ENCODE results near the gene IMMP2L.

The IMMP2L gene

DNA sequence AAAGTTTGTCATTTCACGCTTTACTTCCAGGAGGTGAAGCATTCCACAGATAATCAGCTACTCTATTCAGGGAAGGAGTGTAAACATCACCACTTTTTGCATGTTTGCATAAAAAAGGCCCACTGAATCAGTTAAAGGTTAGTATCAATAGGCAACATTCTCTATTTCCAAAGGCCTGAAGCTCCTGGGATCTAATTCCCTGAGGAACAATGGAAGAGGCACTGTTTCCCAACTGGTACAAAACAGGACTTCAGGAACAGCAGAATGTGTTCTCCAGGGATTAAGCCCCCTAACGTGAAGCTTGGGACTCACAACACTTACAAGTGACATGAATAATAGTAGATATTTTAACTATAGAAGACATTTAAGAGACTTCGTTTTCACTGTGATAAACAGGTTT lies 465.3 kb downstream of the IMMP2L start:
- H3K9me3 ChIP-seq (ENCODE audit: control insufficient read depth in 1 of 2, low read length in 2 of 2), result no peaks in the 10 kb centered on the region
- no peak overlapping the region for H3K4me3 ChIP-seq (ENCODE audit: low read depth in 1 of 2, low read length in 2 of 2)
- H3K27me3 ChIP-seq (ENCODE audit: low read depth, low read length), result no peaks in the 10 kb centered on the region
- peaks cover 9 to 10% of the 10 kb centered on the region in 2 donors for H3K4me1 ChIP-seq (ENCODE audit: control insufficient read depth in 1 of 2, insufficient read depth in 2 of 2, low read length in 2 of 2)
- H3K36me3 ChIP-seq (ENCODE audit: control insufficient read depth in 1 of 2, insufficient read depth in 2 of 2, low read length in 2 of 2), result no peaks in the 10 kb centered on the region
- H3K27ac ChIP-seq (ENCODE audit: low read length), result no peak overlapping the region

GRCh38 chr7:111094419-111094818 lies 467.9 kb downstream of the IMMP2L start:
- H3K36me3 ChIP-seq (ENCODE audit: control insufficient read depth in 1 of 2, insufficient read depth in 2 of 2, low read length in 2 of 2), result no peaks in the 10 kb centered on the region
- H3K27me3 ChIP-seq (ENCODE audit: low read depth, low read length), result no peaks in the 10 kb centered on the region
- H3K9me3 ChIP-seq (ENCODE audit: control insufficient read depth in 1 of 2, low read length in 2 of 2), result no peaks in the 10 kb centered on the region
- no peak overlapping the region for H3K4me3 ChIP-seq (ENCODE audit: low read depth in 1 of 2, low read length in 2 of 2)
- peaks cover 9 to 11% of the 10 kb centered on the region in 2 donors for H3K4me1 ChIP-seq (ENCODE audit: control insufficient read depth in 1 of 2, insufficient read depth in 2 of 2, low read length in 2 of 2)
- no peak overlapping the region for H3K27ac ChIP-seq (ENCODE audit: low read length)

- no peak overlapping the region for H3K4me3 ChIP-seq (ENCODE audit: low read depth in 1 of 2, low read length in 2 of 2)
- no peak overlapping the region for H3K27ac ChIP-seq (ENCODE audit: low read length)
These were observed 468.8 kb downstream of the IMMP2L start for GRCh38 chr7:111093496-111093895.

DNA sequence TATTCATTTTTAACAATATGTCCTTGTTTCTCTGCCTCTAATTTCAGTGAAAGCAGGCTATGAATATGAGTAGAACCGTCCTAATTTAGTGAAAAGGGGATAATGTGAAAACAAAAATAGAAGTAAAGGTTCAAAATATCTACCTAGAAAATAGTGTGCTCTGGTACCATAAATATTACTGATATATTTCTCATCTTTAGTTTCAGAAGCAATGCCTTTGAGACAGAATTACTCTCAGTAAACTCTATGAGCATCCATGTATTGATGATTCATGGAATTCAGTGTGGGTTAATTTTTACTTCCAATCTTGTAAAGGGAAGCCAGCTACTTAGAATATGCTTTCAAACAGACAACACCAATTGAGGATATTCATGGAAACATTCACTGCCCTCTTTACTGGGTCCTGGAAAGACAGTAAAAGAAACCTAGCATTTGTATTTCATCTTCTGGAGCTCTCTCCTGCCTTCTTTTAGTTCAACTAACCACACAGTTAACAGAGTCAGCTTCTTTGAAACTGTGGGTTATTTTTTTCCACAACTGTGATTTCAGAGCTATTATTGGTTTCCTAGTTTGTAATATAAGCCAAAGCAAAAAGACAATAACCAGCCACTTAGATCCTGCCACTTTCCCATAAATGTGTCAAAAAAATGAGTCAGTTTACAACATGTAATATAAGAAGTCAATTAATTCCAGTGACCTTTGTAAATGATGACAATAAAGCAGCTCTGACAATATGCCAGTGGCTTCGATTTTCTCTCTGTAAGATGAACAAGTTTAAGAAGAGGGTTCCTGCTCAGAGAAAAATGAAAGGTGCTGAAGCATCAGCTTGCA lies 469.7 kb downstream of the IMMP2L start:
- Histone ChIP-seq H3K4me1 (ENCODE audit: control insufficient read depth in 1 of 2, insufficient read depth in 2 of 2, low read length in 2 of 2) (peaks cover 9 to 11% of the 10 kb centered on the region in 2 donors), H3K27ac (ENCODE audit: low read length) (peak overlapping the region; percentile 26), H3K4me3 (ENCODE audit: low read depth in 1 of 2, low read length in 2 of 2) (peak overlapping the region in 1 of 2 donors; percentile 61)

More at GRCh38 chr7:111093496-111093895, 468.8 kb downstream of the IMMP2L start:
- Histone ChIP-seq H3K27me3 (ENCODE audit: low read depth, low read length) (no peaks in the 10 kb centered on the region), H3K9me3 (ENCODE audit: control insufficient read depth in 1 of 2, low read length in 2 of 2) (no peaks in the 10 kb centered on the region), H3K4me1 (ENCODE audit: control insufficient read depth in 1 of 2, insufficient read depth in 2 of 2, low read length in 2 of 2) (peaks cover 9 to 11% of the 10 kb centered on the region in 2 donors), H3K36me3 (ENCODE audit: control insufficient read depth in 1 of 2, insufficient read depth in 2 of 2, low read length in 2 of 2) (no peaks in the 10 kb centered on the region)

GRCh38 chr7:111091593-111092358 lies 470.5 kb downstream of the IMMP2L start:
- peaks cover 9 to 11% of the 10 kb centered on the region in 2 donors for H3K4me1 ChIP-seq (ENCODE audit: control insufficient read depth in 1 of 2, insufficient read depth in 2 of 2, low read length in 2 of 2)
- no peaks in the 10 kb centered on the region for H3K36me3 ChIP-seq (ENCODE audit: control insufficient read depth in 1 of 2, insufficient read depth in 2 of 2, low read length in 2 of 2)
- no peaks in the 10 kb centered on the region for H3K27me3 ChIP-seq (ENCODE audit: low read depth, low read length)
- H3K9me3 ChIP-seq (ENCODE audit: control insufficient read depth in 1 of 2, low read length in 2 of 2), result no peaks in the 10 kb centered on the region
- H3K4me3 ChIP-seq (ENCODE audit: low read depth in 1 of 2, low read length in 2 of 2), result peak overlapping the region; percentile 61 to 66
- H3K27ac ChIP-seq (ENCODE audit: low read length), result peak overlapping the region; percentile 26

More for the DNA sequence above, 469.7 kb downstream of the IMMP2L start:
- Histone ChIP-seq H3K9me3 (ENCODE audit: control insufficient read depth in 1 of 2, low read length in 2 of 2) (no peaks in the 10 kb centered on the region), H3K27me3 (ENCODE audit: low read depth, low read length) (no peaks in the 10 kb centered on the region), H3K36me3 (ENCODE audit: control insufficient read depth in 1 of 2, insufficient read depth in 2 of 2, low read length in 2 of 2) (no peaks in the 10 kb centered on the region)

GRCh38 chr7:111090846-111091245 lies 471.4 kb downstream of the IMMP2L start, which contains the start of gene LRRN3:
Gene LRRN3, plus strand, starts transcription at chr7:111091127. Its CDS starts 31,646 bp downstream, at chr7:111122773.
- H3K4me3 ChIP-seq (ENCODE audit: low read depth in 1 of 2, low read length in 2 of 2), result peak within 1 kb of the TSS; percentile 61 to 66
- no peaks in the 10 kb centered on the region for H3K27me3 ChIP-seq (ENCODE audit: low read depth, low read length)
- no peaks in the 10 kb centered on the region for H3K9me3 ChIP-seq (ENCODE audit: control insufficient read depth in 1 of 2, low read length in 2 of 2)
- peaks cover 9 to 11% of the 10 kb centered on the region in 2 donors for H3K4me1 ChIP-seq (ENCODE audit: control insufficient read depth in 1 of 2, insufficient read depth in 2 of 2, low read length in 2 of 2)
- H3K27ac ChIP-seq (ENCODE audit: low read length), result no peak within 1 kb of the TSS
- no peaks in the 10 kb centered on the region for H3K36me3 ChIP-seq (ENCODE audit: control insufficient read depth in 1 of 2, insufficient read depth in 2 of 2, low read length in 2 of 2)

DNA sequence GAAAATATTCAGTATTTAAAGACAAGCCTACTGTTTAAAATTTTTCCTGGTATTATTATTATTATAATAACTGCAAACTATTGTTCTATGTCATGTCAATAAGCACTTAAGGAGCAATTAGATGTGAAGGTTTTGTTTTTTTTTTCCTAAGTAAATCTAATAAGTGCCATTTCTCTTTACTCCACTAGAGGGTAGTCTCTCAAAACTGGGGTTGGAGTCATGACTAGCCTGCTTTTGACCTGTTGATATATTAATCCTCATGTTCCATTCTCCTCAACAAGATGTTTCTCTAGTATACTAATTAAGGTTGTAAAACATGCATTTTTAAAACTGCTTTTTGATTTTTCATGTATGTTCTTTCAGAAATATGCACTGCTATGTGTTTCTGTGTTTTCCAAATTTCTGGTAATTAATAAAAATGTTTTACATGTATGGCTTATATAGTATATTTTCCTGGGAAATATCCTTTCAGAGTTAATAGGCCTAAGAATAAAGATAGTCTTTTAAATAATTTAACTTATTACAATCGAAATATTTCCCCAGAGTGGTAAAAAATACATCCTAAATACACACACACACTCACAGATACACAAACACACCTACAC lies 472.4 kb downstream of the IMMP2L start:
- no peaks in the 10 kb centered on the region for H3K27me3 ChIP-seq (ENCODE audit: low read depth, low read length)
- H3K4me3 ChIP-seq (ENCODE audit: low read depth in 1 of 2, low read length in 2 of 2), result no peak overlapping the region

DNA sequence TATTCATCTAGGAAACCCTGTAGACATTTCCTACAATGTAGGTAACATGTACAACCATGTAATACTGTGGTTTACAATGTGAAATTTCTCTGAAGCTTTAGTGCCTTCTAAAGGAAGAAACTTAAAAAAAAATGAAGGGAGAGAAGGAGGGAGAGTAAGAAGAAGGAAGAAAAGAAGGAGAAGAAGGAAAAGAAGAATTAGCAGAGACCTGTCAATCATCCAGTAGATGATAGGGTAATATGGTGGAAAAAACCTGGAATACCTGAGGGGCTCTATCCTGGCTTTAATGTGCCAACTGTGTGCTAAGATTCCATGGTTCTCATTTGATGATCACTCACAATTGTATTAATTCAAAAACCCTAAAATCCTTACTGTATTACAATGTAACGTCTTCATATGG lies 474.0 kb downstream of the IMMP2L start:
- H3K4me1 ChIP-seq (ENCODE audit: control insufficient read depth in 1 of 2, insufficient read depth in 2 of 2, low read length in 2 of 2), result peaks cover 9 to 11% of the 10 kb centered on the region in 2 donors
- no peaks in the 10 kb centered on the region for H3K36me3 ChIP-seq (ENCODE audit: control insufficient read depth in 1 of 2, insufficient read depth in 2 of 2, low read length in 2 of 2)
- H3K27me3 ChIP-seq (ENCODE audit: low read depth, low read length), result no peaks in the 10 kb centered on the region
- no peak overlapping the region for H3K4me3 ChIP-seq (ENCODE audit: low read depth in 1 of 2, low read length in 2 of 2)
- no peaks in the 10 kb centered on the region for H3K9me3 ChIP-seq (ENCODE audit: control insufficient read depth in 1 of 2, low read length in 2 of 2)
- H3K27ac ChIP-seq (ENCODE audit: low read length), result no peak overlapping the region

More for the DNA sequence above, 472.4 kb downstream of the IMMP2L start:
- Histone ChIP-seq H3K27ac (ENCODE audit: low read length) (no peak overlapping the region), H3K36me3 (ENCODE audit: control insufficient read depth in 1 of 2, insufficient read depth in 2 of 2, low read length in 2 of 2) (no peaks in the 10 kb centered on the region), H3K4me1 (ENCODE audit: control insufficient read depth in 1 of 2, insufficient read depth in 2 of 2, low read length in 2 of 2) (peaks cover 9 to 11% of the 10 kb centered on the region in 2 donors), H3K9me3 (ENCODE audit: control insufficient read depth in 1 of 2, low read length in 2 of 2) (no peaks in the 10 kb centered on the region)

- H3K4me3 ChIP-seq (ENCODE audit: low read depth in 1 of 2, low read length in 2 of 2), result no peak overlapping the region
- no peaks in the 10 kb centered on the region for H3K36me3 ChIP-seq (ENCODE audit: control insufficient read depth in 1 of 2, insufficient read depth in 2 of 2, low read length in 2 of 2)
- no peaks in the 10 kb centered on the region for H3K4me1 ChIP-seq (ENCODE audit: control insufficient read depth in 1 of 2, insufficient read depth in 2 of 2, low read length in 2 of 2)
- H3K27ac ChIP-seq (ENCODE audit: low read length), result no peak overlapping the region
- no peaks in the 10 kb centered on the region for H3K27me3 ChIP-seq (ENCODE audit: low read depth, low read length)
- no peaks in the 10 kb centered on the region for H3K9me3 ChIP-seq (ENCODE audit: control insufficient read depth in 1 of 2, low read length in 2 of 2)
These were observed 475.8 kb downstream of the IMMP2L start for GRCh38 chr7:111086532-111086931.

DNA sequence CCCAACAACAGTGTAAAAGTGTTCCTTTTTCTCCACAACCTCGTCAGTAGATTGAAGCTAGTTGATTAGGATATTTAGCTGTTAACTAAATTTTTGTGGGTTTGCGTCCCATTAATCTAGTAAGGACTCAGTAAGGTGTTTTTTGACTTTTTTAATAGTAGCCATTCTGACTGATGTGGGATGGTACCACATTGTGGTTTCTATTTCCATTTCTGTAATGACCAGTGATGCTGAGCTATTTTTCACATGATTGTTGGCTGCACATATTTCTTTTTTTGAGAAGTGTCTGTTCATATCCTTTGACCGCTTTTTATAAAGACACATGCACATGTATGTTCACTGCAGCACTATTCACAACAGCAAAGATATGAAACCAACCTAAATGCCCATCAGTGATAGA lies 476.9 kb downstream of the IMMP2L start:
- H3K27ac ChIP-seq (ENCODE audit: low read length), result no peak overlapping the region
- H3K27me3 ChIP-seq (ENCODE audit: low read depth, low read length), result no peaks in the 10 kb centered on the region
- H3K4me1 ChIP-seq (ENCODE audit: control insufficient read depth in 1 of 2, insufficient read depth in 2 of 2, low read length in 2 of 2), result no peaks in the 10 kb centered on the region
- no peaks in the 10 kb centered on the region for H3K9me3 ChIP-seq (ENCODE audit: control insufficient read depth in 1 of 2, low read length in 2 of 2)
- no peak overlapping the region for H3K4me3 ChIP-seq (ENCODE audit: low read depth in 1 of 2, low read length in 2 of 2)
- no peaks in the 10 kb centered on the region for H3K36me3 ChIP-seq (ENCODE audit: control insufficient read depth in 1 of 2, insufficient read depth in 2 of 2, low read length in 2 of 2)

DNA sequence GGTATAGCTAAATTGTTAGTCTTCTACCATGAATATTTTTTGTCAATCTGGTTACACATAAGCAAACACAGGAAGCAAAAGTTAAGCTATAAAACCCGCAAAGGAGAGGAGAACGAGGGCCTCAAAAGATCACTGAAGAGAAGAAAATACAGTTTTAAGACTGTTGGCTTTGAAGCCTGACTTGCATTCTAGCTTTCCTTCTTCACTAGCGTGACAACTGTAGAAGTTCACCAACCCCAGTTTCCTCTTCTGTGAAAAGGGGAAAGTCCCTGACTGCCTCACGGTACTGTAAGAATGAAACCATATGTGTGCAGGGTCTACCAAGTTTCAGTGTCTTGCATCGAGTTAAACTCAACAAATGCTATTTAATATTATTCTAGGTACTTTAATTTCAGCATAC lies 478.9 kb downstream of the IMMP2L start:
- Histone ChIP-seq H3K27me3 (ENCODE audit: low read depth, low read length) (no peaks in the 10 kb centered on the region), H3K9me3 (ENCODE audit: control insufficient read depth in 1 of 2, low read length in 2 of 2) (no peaks in the 10 kb centered on the region), H3K4me1 (ENCODE audit: control insufficient read depth in 1 of 2, insufficient read depth in 2 of 2, low read length in 2 of 2) (no peaks in the 10 kb centered on the region), H3K36me3 (ENCODE audit: control insufficient read depth in 1 of 2, insufficient read depth in 2 of 2, low read length in 2 of 2) (no peaks in the 10 kb centered on the region), H3K27ac (ENCODE audit: low read length) (no peak overlapping the region), H3K4me3 (ENCODE audit: low read depth in 1 of 2, low read length in 2 of 2) (no peak overlapping the region)

Data from muscle layer of duodenum (tissue), 2 donors.